Suprapubic skin (tissue), 3 donors: ENCODE results near the gene MCM6.

Experiments
- CTCF ChIP-seq, 2 donors: fragments of 200-600 bp in 1 of 2; fragments of 450-650 bp in 1 of 2; sonication (generic) in 1 of 2; IDR thresholded peaks; one replicate each; pipeline ENCODE4 v1.5.1; 2016 to 2019; ENCODE audit warnings: antibody characterized with exemption in 2 of 2, mild to moderate bottlenecking in 1 of 2, moderate library complexity in 1 of 2
- EP300 ChIP-seq: sonication (generic); formaldehyde crosslinking; IDR thresholded peaks from one replicate; pipeline ENCODE4 v1.6.1; 2017; ENCODE audit warnings: antibody characterized with exemption
- POLR2A ChIP-seq, 2 donors: fragments of 450-650 bp; IDR thresholded peaks; one replicate each; pipeline ENCODE4 v1.6.1; 2017; ENCODE audit warnings: antibody characterized with exemption in 2 of 2, mild to moderate bottlenecking in 2 of 2, moderate library complexity in 2 of 2

DNA sequence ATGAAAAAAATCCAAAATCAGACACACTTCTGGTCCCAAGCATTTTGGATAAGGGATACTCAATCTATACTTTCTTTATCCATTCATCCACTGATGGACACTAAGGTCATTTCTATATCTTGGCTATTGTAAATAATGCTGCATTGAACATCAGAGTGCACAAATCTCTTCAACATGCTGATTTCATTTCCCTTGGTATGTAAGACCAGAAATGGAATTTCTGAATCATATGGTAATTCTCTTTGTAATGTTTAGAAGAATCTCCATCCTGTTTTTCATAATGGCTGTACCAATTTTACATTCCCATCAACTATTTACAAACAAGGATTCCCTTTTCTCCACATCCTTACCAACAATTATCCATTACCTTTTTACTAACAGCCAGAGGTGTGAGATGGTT is 33.7 kb upstream of the MCM6 start:
- TF ChIP-seq CTCF (IDR thresholded peaks at IDR 0.05) (no peak), EP300 (no peak), POLR2A (IDR thresholded peaks at IDR 0.05) (no peak)
